GM21528 (cell line): ENCODE results near the gene KCND3.
"Not testable (repeated sequence)": the region's sequence is repeated elsewhere in the genome, so short reads cannot be mapped to it uniquely, and the experiment has no call there.

ENCODE experiments used
- ATAC-seq: cut with Tn5 transposase; IDR thresholded peaks from one replicate; pipeline ENCODE4 v1.9.1; 2021; ENCODE audit warnings: mild to moderate bottlenecking, moderate library complexity; ENCODE audit not compliant: unreplicated experiment, low FRiP score

Gene KCND3

DNA sequence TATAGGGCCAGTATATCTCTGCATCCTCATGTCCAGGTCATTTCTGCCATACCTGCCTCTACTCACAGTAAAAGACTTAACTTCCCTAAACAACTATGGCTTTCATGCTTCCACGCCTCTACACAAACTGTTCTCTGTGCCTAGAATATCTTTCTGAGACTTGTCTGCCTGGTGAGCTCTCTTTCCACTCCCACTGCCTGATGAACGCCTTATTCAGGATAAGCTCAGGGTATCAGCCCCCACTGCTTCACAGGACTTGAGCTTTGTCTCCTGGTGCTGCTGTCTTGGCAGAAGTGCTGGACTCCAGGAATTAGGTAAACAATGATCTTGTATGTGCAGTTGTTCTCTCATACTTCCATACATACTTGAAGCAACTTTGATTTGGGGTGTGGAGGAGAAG is 238.6 kb downstream of the KCND3 start:
- ATAC-seq: no peak

GRCh38 chr1:111749628-111750027 is 239.8 kb downstream of the KCND3 start:
- ATAC-seq: no peak

GRCh38 chr1:111747947-111748346 is 241.5 kb downstream of the KCND3 start:
- no peak for ATAC-seq

GRCh38 chr1:111747282-111747734 is 242.2 kb downstream of the KCND3 start:
- no peak for ATAC-seq

DNA sequence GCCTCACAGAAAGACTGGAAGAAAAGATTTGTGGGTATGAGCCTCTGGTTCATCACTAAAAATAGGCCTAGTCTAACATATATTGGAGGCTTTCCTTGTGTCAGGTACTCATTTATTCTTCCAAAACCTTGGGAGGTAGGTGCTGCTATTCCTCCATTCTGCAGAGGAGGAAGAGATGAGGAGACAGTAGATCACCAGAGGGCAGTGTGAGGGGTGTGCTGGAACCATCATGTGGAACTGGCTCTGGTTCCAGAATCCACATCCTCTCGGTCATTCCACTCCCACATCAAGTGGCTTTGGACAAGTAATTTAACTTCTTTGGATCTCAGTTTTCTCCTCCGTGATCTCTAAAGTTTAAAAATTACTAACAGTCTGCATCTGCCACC is 242.9 kb downstream of the KCND3 start:
- ATAC-seq: no peak

DNA sequence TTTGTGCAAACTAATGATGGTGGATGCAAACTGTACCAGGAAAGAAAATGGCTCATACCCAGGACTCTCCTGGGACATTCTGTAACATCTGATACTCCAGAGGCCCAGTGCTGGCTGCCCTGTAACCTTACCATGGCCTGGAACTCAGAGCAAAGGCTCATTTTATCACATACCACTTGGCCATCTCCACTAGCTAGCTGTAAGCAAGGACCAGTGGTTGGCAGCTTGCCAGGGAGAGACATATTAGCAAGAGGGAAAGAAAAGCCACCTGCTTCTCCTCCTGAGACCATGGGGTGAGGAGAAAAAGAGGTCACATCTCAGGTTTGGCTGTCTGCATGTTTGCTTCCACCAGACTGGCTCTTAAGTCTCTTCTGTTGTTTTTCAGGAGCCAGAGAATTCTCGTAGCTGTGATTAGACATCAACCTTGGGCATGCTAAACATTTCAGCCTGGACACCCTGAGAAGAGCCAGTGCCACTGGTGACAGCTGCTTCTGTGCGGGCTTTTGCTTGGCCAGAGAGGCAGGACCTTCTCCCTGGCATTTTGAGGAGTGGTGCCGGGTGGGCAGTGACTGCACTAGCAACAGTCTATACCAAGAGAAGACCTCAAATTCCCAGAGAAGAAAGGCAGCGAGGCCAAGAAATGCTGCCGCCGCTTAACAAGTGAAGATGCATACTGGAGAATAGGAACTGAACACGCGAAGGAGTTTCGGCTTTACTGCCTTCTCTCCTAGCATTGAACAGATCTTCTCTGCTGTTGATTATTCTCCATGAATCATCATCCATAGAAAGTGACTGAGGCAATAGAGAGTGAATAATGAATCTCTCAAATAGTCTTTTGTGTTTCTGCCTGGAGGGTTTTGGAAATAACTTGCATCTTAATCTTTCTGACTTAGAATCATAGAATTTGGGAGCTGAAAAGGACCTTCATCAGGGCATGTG is 243.5 kb downstream of the KCND3 start:
- ATAC-seq: no peak

DNA sequence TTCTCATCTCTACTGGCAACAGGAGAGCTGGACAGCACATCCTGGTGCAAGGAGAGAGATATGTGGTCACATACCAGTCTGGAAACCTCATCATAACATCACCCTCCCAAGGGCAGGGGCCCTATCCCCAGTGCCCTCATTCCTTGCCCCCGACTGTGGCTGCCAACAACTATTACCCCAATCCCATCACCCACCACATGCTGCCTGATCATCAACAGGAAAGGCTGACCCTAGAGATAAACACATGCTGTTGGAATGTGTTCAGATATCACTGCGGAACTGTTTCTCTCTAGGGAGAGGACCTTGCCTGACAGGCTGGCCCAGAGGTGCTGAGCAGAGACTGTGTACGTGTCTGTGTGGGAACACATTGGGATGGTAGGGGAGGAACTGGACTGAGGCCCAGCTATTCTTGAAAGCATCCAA is 245.8 kb downstream of the KCND3 start:
- ATAC-seq: no peak

- no peak for ATAC-seq
Measured at GRCh38 chr1:111742938-111743549, 246.4 kb downstream of the KCND3 start.

DNA sequence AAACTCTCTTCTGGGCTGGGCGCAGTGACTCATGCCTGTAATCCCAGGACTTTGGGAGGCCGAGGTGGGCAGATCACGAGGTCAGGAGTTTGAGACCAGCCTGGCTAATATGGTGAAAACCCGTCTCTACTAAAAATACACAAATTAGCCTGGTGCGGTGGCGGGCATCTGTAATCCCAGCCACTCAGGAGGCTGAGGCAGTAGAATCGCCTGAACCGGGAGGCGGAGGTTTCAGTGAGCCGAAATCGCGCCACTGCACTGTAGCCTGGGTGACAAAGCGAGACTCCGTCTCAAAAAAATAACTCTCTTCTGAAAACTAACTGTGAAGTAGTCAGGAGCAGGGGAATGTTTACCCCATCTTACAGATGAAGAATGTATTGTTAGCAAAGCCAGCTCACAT is 247.2 kb downstream of the KCND3 start:
- ATAC-seq: not testable (repeated sequence)

DNA sequence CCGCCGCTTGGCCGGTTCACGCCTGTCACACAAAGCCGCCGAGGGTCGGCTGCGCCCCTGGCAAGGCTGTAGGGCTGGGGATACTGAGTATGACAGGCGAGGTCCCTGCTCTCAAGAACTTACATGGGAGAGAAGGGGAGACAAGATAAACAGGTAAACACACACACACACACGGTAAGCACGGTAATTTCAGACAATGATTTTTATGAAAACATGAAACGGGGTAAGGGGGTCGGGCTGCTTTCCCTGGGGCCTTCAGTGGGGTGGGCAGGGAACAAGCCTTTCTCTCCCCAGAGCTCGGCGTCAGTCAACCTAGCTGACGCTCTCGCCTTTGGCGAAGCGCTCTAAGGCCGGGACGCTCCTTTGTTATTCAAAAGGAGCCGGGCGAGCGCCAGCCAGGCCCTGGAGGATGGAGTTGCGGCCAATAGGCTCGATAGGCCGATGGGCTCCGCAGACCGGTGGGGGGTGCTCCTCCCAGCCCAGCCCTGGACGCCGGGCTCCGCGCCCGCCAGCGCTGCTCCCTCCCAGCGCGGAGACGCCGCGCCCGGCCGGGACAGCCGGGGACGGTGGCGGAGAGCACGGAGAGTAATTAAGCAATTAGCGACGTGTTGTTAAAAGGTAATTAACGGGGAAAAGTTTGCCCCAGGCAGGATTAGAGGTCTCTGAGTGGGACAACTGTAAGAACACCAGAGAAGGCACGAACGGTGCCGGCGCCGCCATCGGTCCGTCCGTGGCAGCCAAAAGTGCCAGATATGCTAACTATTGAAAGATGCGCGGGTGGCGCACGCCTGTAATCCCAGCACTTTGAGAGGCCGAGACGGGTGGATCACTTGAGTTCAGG is 249.3 kb downstream of the KCND3 start:
- ATAC-seq: no peak

GRCh38 chr1:111739194-111739924 is 250.1 kb downstream of the KCND3 start, which contains the start of gene INKA2:
INKA2 (minus strand) TSS chr1:111739395; CDS start chr1:111739242, 153 bp downstream.
- ATAC-seq: peak; percentile 83

DNA sequence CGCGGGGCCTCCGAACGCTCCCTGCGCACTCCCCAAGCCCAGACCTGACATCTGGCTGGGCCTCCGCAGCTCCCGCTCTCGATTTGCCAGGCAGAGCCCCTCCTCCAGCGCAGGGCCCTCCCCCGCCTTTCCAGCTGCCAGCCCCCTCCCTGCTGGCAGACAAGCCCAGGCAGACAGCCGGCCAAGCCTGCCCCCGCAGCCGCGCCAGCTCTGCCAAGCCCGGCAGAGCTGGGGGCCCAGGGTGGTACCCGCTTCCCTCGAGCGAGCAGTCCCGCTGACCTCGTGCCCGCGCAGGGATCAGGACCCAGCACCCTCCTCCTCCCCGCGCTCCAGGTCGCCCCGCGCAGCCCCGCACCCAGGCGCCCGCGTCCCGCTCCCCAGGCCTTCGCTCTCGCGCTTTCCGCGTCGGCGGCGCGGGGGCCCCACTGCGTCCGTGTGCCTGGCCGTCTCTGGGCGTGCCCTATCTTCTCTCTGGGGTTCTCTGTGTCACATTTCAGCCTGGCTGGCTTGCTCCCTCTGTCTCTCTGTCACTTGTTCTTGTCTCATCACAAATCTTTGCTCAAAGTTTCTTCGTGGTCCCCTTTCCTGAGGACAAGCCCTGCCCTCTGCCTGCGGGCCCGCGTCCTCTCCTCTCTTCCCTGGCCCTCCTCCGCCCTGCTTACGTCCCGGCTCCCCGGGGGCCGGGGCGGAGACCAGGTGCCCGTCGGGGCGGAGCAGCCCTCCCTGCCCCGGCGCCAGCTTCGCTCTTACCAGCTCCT is 250.9 kb downstream of the KCND3 start:
- ATAC-seq: peak; percentile 59

DNA sequence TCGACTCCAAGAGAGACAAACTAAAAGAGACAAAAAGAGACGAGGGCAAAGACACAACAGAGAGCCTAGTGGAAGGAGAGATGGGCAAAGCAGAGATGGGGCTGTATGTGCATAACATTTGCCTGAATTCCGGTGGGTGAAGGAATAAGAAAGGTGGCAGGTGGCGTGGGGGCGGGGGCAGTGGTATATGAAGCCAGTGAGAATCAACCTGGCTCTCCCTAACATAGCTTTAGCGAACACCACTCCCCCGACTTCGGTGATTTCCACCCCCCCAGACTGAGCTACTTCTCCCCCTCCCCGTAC is 251.4 kb downstream of the KCND3 start:
- ATAC-seq: no peak

DNA sequence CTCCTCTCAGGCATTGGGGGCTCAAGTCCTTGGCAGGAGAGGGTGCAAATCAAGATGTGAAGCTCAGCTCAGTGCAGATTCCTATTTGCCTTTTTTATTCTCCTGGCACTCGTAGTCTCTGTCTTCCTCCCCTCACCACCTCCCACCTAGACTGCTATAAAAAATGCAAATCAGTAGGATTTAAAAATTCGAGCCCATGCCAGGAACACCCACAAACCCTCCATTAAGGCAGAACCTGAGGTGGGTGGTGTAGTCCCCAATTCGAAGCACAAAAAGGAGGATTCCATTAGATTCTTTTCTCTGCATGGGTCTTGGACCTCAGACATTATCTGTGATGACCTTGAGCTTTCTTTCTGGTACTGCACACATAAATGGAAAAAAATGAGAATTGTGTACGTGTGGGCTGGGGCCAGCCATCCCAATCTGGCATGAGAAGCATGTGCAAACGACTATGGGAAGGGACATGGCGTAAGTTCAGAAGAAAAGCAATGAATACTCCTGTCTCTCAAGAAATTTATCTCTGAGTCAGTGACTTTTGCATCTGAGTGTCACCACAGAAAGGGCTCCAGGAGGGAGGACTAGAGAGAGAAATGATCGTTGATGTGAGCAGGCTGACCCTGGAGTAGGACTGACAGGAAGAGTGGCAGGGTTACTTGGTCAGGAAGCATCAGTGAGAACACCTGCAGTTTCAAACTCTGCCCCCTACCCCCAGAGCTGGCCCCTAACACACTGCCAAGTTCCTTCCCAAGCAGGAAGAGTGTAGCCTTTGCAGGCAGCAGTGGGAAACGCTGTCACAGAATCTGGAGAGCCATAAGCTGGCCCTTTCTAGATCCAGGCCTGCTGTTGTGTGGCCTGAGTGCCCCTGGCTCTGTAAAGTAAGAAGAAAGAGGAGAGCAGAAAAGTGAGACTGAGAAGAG is 252.0 kb downstream of the KCND3 start:
- no peak for ATAC-seq

GRCh38 chr1:111736548-111737215 is 252.8 kb downstream of the KCND3 start:
- ATAC-seq: no peak

DNA sequence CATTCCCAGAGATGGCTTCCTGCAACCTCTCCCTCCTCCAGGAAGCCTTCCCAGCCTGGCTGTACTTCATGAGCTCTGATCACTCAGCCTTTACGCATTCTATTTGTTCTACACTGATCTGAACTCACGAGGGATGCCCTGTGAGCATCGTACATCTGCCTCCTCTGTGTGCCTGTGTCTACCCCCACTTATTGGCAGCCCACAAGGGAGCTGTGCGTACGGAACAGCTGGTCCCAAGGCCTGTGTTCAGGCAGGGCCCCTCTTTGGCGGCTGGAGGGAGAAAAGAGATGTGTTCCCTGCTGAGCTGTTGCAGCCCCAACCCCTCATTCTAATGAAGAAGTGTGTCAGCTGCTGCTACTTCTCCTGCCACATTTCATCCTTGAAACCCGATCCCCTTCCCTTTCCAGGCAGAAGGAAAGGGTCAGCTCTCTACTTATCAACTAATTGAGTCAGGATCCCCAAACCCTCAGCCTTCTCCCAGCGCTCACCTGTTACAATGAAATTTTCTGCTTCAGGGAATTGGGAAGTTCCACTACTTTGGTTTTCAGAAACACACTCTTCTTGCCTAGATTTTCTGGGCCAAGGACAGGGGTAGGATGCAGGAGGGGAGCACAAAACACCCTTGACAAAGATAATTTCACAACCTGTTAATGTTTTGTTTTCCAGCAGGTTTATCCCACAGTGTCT is 253.5 kb downstream of the KCND3 start:
- no peak for ATAC-seq

DNA sequence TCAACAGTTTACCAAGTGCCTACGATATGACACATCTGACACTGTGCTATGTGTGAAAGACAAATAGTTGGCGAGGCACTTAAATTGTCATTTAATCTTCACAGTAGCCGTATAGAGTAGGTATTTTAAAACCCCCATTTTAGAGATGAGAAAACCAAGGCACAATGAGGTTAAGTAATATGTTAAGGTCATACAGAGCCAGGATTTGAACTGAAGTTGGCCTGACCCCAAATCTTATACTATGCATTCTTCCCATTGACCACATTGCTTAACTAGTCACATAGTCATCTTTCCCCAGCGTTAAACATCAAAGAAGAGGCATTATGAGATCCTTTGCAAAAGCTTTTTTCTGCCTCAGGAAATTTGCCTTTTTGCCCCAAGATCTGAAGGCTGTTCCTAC is 254.1 kb downstream of the KCND3 start:
- no peak for ATAC-seq
